HepG2 (cell line): ENCODE results near the gene FUCA1. TPM values are rescaled to one million over a fixed set of nuclear protein-coding genes. Genes with fewer than 3 reads are reported as not detected.
A peak's percentile ranks its signal among the peaks of the same experiment; 100 is the strongest.

Source experiments
- CHCHD3 ChIP-seq: sonication (generic); formaldehyde crosslinking; IDR thresholded peaks from 2 replicates; pipeline ENCODE4 v1.8.0; 2022; ENCODE audit warnings: mild to moderate bottlenecking, missing genetic modification reagents, moderate library complexity
- ELF1 ChIP-seq: sonication (generic); formaldehyde crosslinking; IDR thresholded peaks from 2 replicates; pipeline ENCODE4 v1.4.0; 2020; ENCODE audit warnings: missing genetic modification reagents
- HOMEZ ChIP-seq: IDR thresholded peaks from 2 replicates; pipeline ENCODE4 v1.6.1; 2016; ENCODE audit warnings: low read depth
- PCBP1 ChIP-seq: fragments of 200-400 bp; formaldehyde crosslinking; IDR thresholded peaks from 2 replicates; pipeline ENCODE4 v1.6.1; 2017; ENCODE audit warnings: mild to moderate bottlenecking, low read depth, low read length, borderline replicate concordance
- POLR2G ChIP-seq: fragments of 200-400 bp; formaldehyde crosslinking; IDR thresholded peaks from 2 replicates; pipeline ENCODE4 v1.6.1; 2018; ENCODE audit warnings: mild to moderate bottlenecking, low read depth, low read length, moderate library complexity
- TBX3 ChIP-seq: fragments of 450-650 bp; IDR thresholded peaks from 2 replicates; pipeline ENCODE4 v1.6.1; 2017; ENCODE audit warnings: antibody characterized with exemption, mild to moderate bottlenecking, inconsistent platforms, borderline replicate concordance
- TGIF2 ChIP-seq: IDR thresholded peaks from 2 replicates; pipeline ENCODE4 v1.6.1; 2016; ENCODE audit warnings: control low read depth, missing compliant biosample characterization
- ZNF101 ChIP-seq: sonication (generic); formaldehyde crosslinking; IDR thresholded peaks from 2 replicates; pipeline ENCODE4 v1.4.0; 2020; ENCODE audit warnings: mild to moderate bottlenecking, low read depth, missing genetic modification reagents, borderline replicate concordance
- ZNF232 ChIP-seq: sonication (generic); formaldehyde crosslinking; IDR thresholded peaks from 2 replicates; pipeline ENCODE4 v1.4.0; 2020; ENCODE audit warnings: missing genetic modification reagents, borderline replicate concordance
- ZNF276 ChIP-seq: sonication (generic); formaldehyde crosslinking; IDR thresholded peaks from 2 replicates; pipeline ENCODE4 v1.4.0; 2020; ENCODE audit warnings: mild to moderate bottlenecking, low read depth, missing genetic modification reagents
- ZNF430 ChIP-seq: sonication (generic); formaldehyde crosslinking; IDR thresholded peaks from 2 replicates; pipeline ENCODE4 v1.9.0; 2021; ENCODE audit warnings: mild to moderate bottlenecking, missing genetic modification reagents
- ZNF775 ChIP-seq: sonication (generic); formaldehyde crosslinking; IDR thresholded peaks from 2 replicates; pipeline ENCODE4 v1.4.0; 2020; ENCODE audit warnings: missing genetic modification reagents, mild to moderate bottlenecking, moderate library complexity, borderline replicate concordance
- ZSCAN31 ChIP-seq: sonication (generic); formaldehyde crosslinking; IDR thresholded peaks from 2 replicates; pipeline ENCODE4 v1.5.0; 2020; ENCODE audit warnings: low read depth, mild to moderate bottlenecking, missing genetic modification reagents
- polyA plus RNA-seq, 8 experiments: library from polyadenylated mRNA; depleted of rRNA in 3 of 8; stranded (reverse) in 7 of 8; unstranded in 1 of 8; fragments of >200 nt; fragmentation: Illumina TruSeq in 4 of 8; extraction: Trizol in 4 of 8; gene quantifications; 2 replicates each; pipeline versions ENCODE4 v1.2.1 to v1.2.3, GENCODE V29; 2011 to 2016; ENCODE audit warnings: low read depth in 4 of 8, missing spikeins in 1 of 8, mixed read lengths in 1 of 8; ENCODE audit not compliant: insufficient read depth in 1 of 8
- total RNA-seq, 5 experiments: library from RNA; depleted of rRNA; stranded (reverse); fragments of >200 nt; fragmentation: Illumina TruSeq; extraction: Trizol; gene quantifications; 2 replicates each; pipeline ENCODE4 v1.2.3, GENCODE V29; 2016; ENCODE audit warnings: low read depth in 1 of 5
- TF ChIP-seq, protein P1 (sequence below): sonication (generic); formaldehyde crosslinking; IDR thresholded peaks from 2 replicates; pipeline ENCODE4 v1.5.0; 2020; ENCODE audit warnings: missing genetic modification reagents, mild to moderate bottlenecking, borderline replicate concordance
- TF ChIP-seq, protein P2 (sequence below): sonication (generic); formaldehyde crosslinking; IDR thresholded peaks from 2 replicates; pipeline ENCODE4 v1.8.0; 2022; ENCODE audit warnings: missing genetic modification reagents, low read depth, mild to moderate bottlenecking, borderline replicate concordance
- TF ChIP-seq, protein P3 (sequence below): sonication (generic); formaldehyde crosslinking; conservative IDR thresholded peaks from 2 replicates; pipeline ENCODE4 v1.8.0; 2022; ENCODE audit warnings: mild to moderate bottlenecking, moderate library complexity, missing genetic modification reagents

Gene FUCA1
- total and polyA plus RNA-seq, 2 of the 13 experiments (the other 11 are each of a cell fraction or from before 2014, with no cell fraction given) = 32.7 to 33.6 TPM

DNA sequence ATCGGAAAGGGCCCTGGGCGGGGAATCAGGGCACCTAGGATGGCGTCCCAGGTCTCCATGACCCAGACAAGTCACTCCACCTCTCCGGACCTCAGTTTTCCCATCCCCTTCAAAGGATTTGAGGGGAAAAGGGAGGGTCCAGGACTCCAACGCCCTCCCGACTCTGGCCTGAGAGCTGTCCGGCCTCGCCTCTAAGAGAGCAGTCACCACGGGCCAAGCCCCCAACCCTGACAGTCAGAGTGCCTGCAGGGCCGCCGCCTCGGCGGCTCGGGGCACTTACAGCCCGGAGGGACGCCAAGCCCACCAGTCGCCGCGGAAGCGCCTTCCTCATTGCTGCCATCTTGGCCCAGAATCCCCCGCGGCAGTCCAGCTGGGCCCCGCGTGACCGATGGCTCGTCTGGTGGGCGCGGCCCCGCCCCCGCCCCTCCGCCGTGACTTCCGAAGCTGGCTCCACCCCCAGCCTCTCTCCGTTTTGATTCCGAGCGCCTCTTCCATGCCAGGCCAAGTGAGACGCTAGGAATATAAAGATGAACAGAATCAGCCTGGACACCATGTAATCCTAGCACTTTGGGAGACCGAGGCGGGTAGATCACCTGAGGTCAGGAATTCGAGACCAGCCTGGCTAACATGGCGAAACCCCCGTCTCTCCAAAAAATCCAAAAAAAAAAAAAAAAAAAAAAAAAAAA, 42.9 kb downstream of the FUCA1 start, which contains the start of gene HMGCL (continued):
- TF ChIP-seq ZNF276 = no peak
- TF ChIP-seq TGIF2 (CRISPR knock-in tag) = no peak; the same call in 1 of the 2 replicates
- TF ChIP-seq CHCHD3 (CRISPR knock-in tag) = no peak
- peak; percentile 84 for TF ChIP-seq ELF1
- TF ChIP-seq, protein P1, sequence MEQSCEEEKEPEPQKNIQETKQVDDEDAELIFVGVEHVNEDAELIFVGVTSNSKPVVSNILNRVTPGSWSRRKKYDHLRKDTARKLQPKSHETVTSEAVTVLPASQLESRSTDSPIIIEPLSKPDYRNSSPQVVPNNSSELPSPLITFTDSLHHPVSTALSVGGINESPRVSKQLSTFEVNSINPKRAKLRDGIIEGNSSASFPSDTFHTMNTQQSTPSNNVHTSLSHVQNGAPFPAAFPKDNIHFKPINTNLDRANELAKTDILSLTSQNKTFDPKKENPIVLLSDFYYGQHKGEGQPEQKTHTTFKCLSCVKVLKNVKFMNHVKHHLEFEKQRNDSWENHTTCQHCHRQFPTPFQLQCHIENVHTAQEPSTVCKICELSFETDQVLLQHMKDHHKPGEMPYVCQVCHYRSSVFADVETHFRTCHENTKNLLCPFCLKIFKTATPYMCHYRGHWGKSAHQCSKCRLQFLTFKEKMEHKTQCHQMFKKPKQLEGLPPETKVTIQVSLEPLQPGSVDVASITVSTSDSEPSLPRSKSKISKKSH (CRISPR knock-in tag) = peak; percentile 95; the same call in 1 of the 2 replicates
- TF ChIP-seq HOMEZ (CRISPR knock-in tag) = no peak; the same call in 1 of the 2 replicates
- TF ChIP-seq ZNF775 (CRISPR knock-in tag) = no peak; the same call in 1 of the 2 replicates
- no peak for TF ChIP-seq PCBP1
- TF ChIP-seq TBX3 = no peak
- TF ChIP-seq, protein P2, sequence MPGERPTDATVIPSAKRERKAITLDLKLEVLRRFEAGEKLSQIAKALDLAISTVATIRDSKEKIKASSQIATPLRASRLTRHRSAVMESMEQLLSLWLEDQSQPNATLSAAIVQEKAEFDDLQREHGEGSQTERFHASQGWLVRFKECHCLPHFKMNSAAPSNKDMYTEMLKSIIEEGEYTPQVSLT (CRISPR knock-in tag) = no peak
- TF ChIP-seq POLR2G = peak; percentile 91
- TF ChIP-seq ZSCAN31 (CRISPR knock-in tag) = peak; percentile 93
- TF ChIP-seq ZNF430 = no peak
- TF ChIP-seq, protein P3, sequence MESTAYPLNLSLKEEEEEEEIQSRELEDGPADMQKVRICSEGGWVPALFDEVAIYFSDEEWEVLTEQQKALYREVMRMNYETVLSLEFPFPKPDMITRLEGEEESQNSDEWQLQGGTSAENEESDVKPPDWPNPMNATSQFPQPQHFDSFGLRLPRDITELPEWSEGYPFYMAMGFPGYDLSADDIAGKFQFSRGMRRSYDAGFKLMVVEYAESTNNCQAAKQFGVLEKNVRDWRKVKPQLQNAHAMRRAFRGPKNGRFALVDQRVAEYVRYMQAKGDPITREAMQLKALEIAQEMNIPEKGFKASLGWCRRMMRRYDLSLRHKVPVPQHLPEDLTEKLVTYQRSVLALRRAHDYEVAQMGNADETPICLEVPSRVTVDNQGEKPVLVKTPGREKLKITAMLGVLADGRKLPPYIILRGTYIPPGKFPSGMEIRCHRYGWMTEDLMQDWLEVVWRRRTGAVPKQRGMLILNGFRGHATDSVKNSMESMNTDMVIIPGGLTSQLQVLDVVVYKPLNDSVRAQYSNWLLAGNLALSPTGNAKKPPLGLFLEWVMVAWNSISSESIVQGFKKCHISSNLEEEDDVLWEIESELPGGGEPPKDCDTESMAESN (CRISPR knock-in tag) = peak; percentile 84
- peak; percentile 89 for TF ChIP-seq ZNF232
- TF ChIP-seq ZNF101 (CRISPR knock-in tag) = 0 out of 2 replicates have a peak, but pooled peaks have one; percentile 54
